SK-N-SH treated with all-trans-retinoic acid at 6 μM for 48 hours (cell line): ENCODE data around the gene THSD8.

ENCODE experiments used
- ARNTL ChIP-seq: fragments of 450-650 bp; formaldehyde crosslinking; IDR thresholded peaks from 2 replicates; pipeline ENCODE4 v1.5.0; 2020; ENCODE audit warnings: low read depth, mild to moderate bottlenecking, moderate library complexity, borderline replicate concordance
- BACH2 ChIP-seq: fragments of 250-450 bp; sonication (Bioruptor Pico); IDR thresholded peaks from 2 replicates; pipeline ENCODE4 v1.9.0; 2021; ENCODE audit warnings: mild to moderate bottlenecking, borderline replicate concordance
- CSRNP3 ChIP-seq: fragments of 250-450 bp; sonication (Bioruptor Pico); IDR thresholded peaks from 2 replicates; pipeline ENCODE4 v1.5.1; 2021; ENCODE audit warnings: mild to moderate bottlenecking, moderate library complexity
- ESRRG ChIP-seq: fragments of 250-450 bp; sonication (Bioruptor Pico); IDR thresholded peaks from 2 replicates; pipeline ENCODE4 v1.6.1; 2021; ENCODE audit warnings: mild to moderate bottlenecking
- GLIS3 ChIP-seq: fragments of 250-450 bp; sonication (Bioruptor Pico); IDR thresholded peaks from 2 replicates; pipeline ENCODE4 v1.5.0; 2020; ENCODE audit warnings: mild to moderate bottlenecking, moderate library complexity
- OSR1 ChIP-seq: fragments of 250-450 bp; sonication (Bioruptor Pico); IDR thresholded peaks from 2 replicates; pipeline ENCODE4 v1.8.0; 2022; ENCODE audit warnings: moderate library complexity, mild to moderate bottlenecking, inconsistent platforms
- RARB ChIP-seq: fragments of 250-450 bp; sonication (Bioruptor Pico); IDR thresholded peaks from 2 replicates; pipeline ENCODE4 v1.8.0; 2021; ENCODE audit warnings: mild to moderate bottlenecking, moderate library complexity
- SNAI2 ChIP-seq: fragments of 250-450 bp; sonication (Bioruptor Pico); IDR thresholded peaks from 2 replicates; pipeline ENCODE4 v1.5.0; 2020; ENCODE audit warnings: mild to moderate bottlenecking, moderate library complexity
- ZFP30 ChIP-seq: fragments of 450-650 bp; formaldehyde crosslinking; IDR thresholded peaks from 2 replicates; pipeline ENCODE4 v1.5.0; 2022; ENCODE audit warnings: mild to moderate bottlenecking, moderate library complexity
- ZNF565 ChIP-seq: fragments of 450-650 bp; formaldehyde crosslinking; conservative IDR thresholded peaks from 2 replicates; pipeline ENCODE4 v1.5.0; 2020; ENCODE audit warnings: low read depth, mild to moderate bottlenecking, moderate library complexity
- ZNF70 ChIP-seq: fragments of 450-650 bp; formaldehyde crosslinking; IDR thresholded peaks from 2 replicates; pipeline ENCODE4 v1.5.0; 2020; ENCODE audit warnings: mild to moderate bottlenecking, moderate library complexity

GRCh38 chr19:12799742-12800465, 2.0 kb upstream of the THSD8 start:
- no peak for TF ChIP-seq RARB (CRISPR knock-in tag)
- TF ChIP-seq ZFP30 (CRISPR knock-in tag): no peak
- TF ChIP-seq ARNTL: no peak
- no peak for TF ChIP-seq ZNF565
- no peak for TF ChIP-seq ESRRG (CRISPR knock-in tag)
- TF ChIP-seq CSRNP3 (CRISPR knock-in tag): no peak
- TF ChIP-seq BACH2 (CRISPR knock-in tag): no peak
- TF ChIP-seq OSR1 (CRISPR knock-in tag): no peak
- TF ChIP-seq GLIS3 (CRISPR knock-in tag): no peak
- TF ChIP-seq SNAI2 (CRISPR knock-in tag): no peak
- no peak for TF ChIP-seq ZNF70 (CRISPR knock-in tag)
